ENCODE results near the gene MGMT. TPM values are rescaled to one million over a fixed set of nuclear protein-coding genes. Genes with fewer than 3 reads are reported as not detected.

The MGMT gene
- total and polyA plus RNA-seq, 2 donors (not counting 3 experiments of a cell fraction or from before 2014, with no cell fraction given) = 15.0 to 15.2 TPM

- intact Hi-C loops (cut with micrococcal nuclease) (no loop called here), dilution Hi-C loops (cut with MboI; ENCODE audit: extremely low pct_ligation_motif_present, low sequenced_read_pairs) (no loop called here)
- H3K9me1 ChIP-seq (replicated peaks; ENCODE audit: control insufficient read depth, extremely low read depth, insufficient read depth, low read length) = no peaks in the 10 kb centered on the region
- no peaks in the 10 kb centered on the region for H3K79me2 ChIP-seq (ENCODE audit: control insufficient read depth, insufficient read depth, low read length)
- no peaks in the 10 kb centered on the region for H3K9me3 ChIP-seq (replicated peaks; ENCODE audit: control insufficient read depth, insufficient read depth, low read length)
- FAIRE-seq (no peak), DNase-seq (ENCODE audit: low read depth, low spot score) (no peak)
- no peaks in the 10 kb centered on the region for H3K27me3 ChIP-seq (ENCODE audit: control insufficient read depth in 2 of 2, insufficient read depth in 2 of 2, low read length in 2 of 2)
- no peak overlapping the region for H3K9ac ChIP-seq (replicated peaks; ENCODE audit: extremely low read depth, insufficient read depth, low read length)
- POLR2A ChIA-PET = no interaction called here
- H3K4me3 ChIP-seq (replicated peaks in 1 of 3; ENCODE audit: insufficient read depth in 1 of 3, low read depth in 1 of 3, low read length in 3 of 3) = no peak overlapping the region
- no peaks in the 10 kb centered on the region for H3K36me3 ChIP-seq (ENCODE audit: control insufficient read depth in 2 of 2, extremely low read depth in 1 of 2, insufficient read depth in 2 of 2, low read length in 2 of 2)
- H3K27ac ChIP-seq (ENCODE audit: insufficient read depth, low read depth, low read length) = no peak overlapping the region
- H4K20me1 ChIP-seq (replicated peaks; ENCODE audit: control insufficient read depth, extremely low read depth, insufficient read depth, low read length) = no peaks in the 10 kb centered on the region
- BruUV-seq (replicated peaks) = no TSS peak
- H2AFZ ChIP-seq (ENCODE audit: low read depth, low read length) = no peak overlapping the region
- CTCF ChIA-PET = no interaction called here
- no peak for TF ChIP-seq MAX (IDR thresholded peaks at IDR 0.05; ENCODE audit: insufficient read depth, insufficient read length)
- no peak for TF ChIP-seq MYC (IDR thresholded peaks at IDR 0.05; ENCODE audit: low read depth, low read length)
- no peak for TF ChIP-seq FOS (IDR thresholded peaks at IDR 0.05; ENCODE audit: borderline replicate concordance, insufficient read depth, low read length)
- TF ChIP-seq EZH2 (IDR thresholded peaks at IDR 0.05; ENCODE audit: borderline replicate concordance, low read depth, low read length, severe bottlenecking) = no peak
- TF ChIP-seq CTCF (IDR thresholded peaks at IDR 0.05; ENCODE audit: extremely low read depth in 1 of 2, insufficient read depth in 1 of 2, low read depth in 1 of 2, low read length in 2 of 2) = no peak
- TF ChIP-seq GATA2 (IDR thresholded peaks at IDR 0.05; ENCODE audit: insufficient read depth, insufficient read length, low read depth, low read length) = no peak
- no peak for TF ChIP-seq POLR2A (IDR thresholded peaks at IDR 0.05; ENCODE audit: low read depth, low read length)
- no peak for TF ChIP-seq POLR2AphosphoS5 (IDR thresholded peaks at IDR 0.05; ENCODE audit: insufficient read depth, low read depth, low read length)
- TF ChIP-seq JUN (IDR thresholded peaks at IDR 0.05; ENCODE audit: borderline replicate concordance, insufficient read depth, insufficient read length, low read depth) = no peak
- H3K4me1 ChIP-seq (ENCODE audit: control insufficient read depth, extremely low read depth, insufficient read depth, low read length) = no peaks in the 10 kb centered on the region
- H3K4me2 ChIP-seq (ENCODE audit: insufficient read depth, low read length) = no peak overlapping the region
Measured at GRCh38 chr10:129643266-129643665, 176.2 kb downstream of the MGMT start.
